Central memory CD4-positive, alpha-beta T cell (primary cell): ENCODE measurements around the gene ADAM29.
"Not testable (repeated sequence)": the region's sequence is repeated elsewhere in the genome, so short reads cannot be mapped to it uniquely, and the experiment has no call there.

Experiments
- DNase-seq: peaks from one replicate; pipeline ENCODE4 v3.0.0; 2022
- total RNA-seq, 3 experiments: gene quantifications; one replicate each; lab custom pipeline; 2026; lab: John Stamatoyannopoulos, UW

Gene ADAM29
- total RNA-seq = 0 reads per million in 3 experiments

DNA sequence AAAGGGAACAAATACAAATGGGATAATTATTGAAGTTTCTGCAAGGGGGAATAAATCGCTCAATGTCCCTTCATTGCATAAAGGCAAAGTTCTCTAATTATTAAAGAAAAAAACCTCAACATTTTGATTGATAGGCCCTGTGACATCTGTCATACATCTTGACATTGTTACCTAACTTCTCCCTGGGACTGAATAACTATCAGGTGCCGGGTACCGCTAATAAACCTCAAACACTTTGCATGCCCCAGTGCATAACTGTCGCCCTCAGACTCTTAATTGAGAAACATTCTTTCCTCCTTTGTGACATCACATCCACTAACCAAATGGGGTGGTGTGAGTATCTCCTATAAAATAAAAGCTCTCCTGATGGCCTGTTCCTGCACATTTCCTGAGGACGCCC is at the start of gene ADAM29:
ADAM29 (plus strand) TSS at position 301 of the 400 bp plus-strand sequence. CDS start 57,168 bp downstream, outside the sequence.
- DNase-seq = no peak

DNA sequence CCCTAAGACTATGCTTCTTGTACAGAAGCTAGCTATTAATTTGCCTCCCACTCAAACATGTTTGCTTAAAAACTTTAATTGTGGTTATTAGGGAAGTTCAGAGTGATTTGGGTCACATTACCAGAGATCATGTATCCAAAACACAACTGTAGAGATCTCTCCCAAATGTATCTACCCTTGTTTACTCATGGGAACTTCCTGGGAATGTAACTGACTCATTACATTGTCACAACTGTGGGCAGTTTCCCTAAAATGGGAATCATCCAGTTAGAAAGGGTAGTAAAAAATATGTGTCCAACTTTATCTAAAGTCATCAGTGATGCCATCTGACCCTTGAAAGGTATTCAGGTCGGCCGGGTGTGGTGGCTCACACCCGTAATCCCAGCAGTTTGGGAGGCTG is 48.8 kb upstream of the ADAM29 start:
- no peak for DNase-seq

- no peak for DNase-seq
Observed at GRCh38 chr4:174870311-174870710, 47.8 kb upstream of the ADAM29 start.

DNA sequence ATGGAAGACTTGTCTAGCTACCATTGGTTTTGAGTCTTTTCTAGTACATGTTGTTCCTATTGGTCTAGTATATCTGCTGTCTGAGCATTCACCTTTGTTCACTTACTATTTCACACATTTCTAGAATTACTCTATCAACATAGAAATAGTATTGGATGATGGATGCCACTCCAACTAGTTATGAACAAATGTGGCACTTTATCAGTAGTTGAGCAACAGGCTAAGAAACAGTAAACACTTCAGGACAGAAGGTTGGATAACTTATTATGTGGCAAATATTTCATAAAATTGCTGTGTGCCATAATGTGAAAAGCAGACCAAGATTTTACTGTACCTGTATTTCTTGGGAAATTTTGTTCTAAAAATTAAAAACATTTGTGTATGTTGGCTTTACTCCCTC is 46.8 kb upstream of the ADAM29 start:
- DNase-seq = no peak

GRCh38 chr4:174873146-174873545 is 45.0 kb upstream of the ADAM29 start:
- not testable (repeated sequence) for DNase-seq

DNA sequence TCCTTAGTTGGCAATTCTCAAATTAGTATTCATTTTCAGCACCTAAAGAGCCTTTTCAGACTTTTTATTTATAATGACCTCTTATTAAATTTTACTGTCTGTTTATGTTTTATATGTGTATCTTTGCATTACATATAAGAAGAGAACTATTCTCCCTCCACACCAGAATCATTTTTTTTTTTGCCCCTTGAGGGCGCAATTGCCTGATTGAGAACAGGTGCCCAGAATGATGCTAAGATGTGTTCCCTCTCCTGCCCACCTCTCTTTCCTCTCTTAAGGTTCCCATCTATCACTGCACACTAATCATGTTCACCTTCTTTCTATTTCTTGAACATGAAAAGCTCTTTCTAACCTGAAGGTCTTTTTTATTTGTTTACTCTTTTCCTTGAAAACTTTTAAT is 44.2 kb upstream of the ADAM29 start:
- no peak for DNase-seq

GRCh38 chr4:174874898-174875297 is 43.3 kb upstream of the ADAM29 start:
- no peak for DNase-seq

- no peak for DNase-seq
Observed at GRCh38 chr4:174880001-174880400, 38.2 kb upstream of the ADAM29 start.

- no peak for DNase-seq
Observed at GRCh38 chr4:174882317-174882992, 35.7 kb upstream of the ADAM29 start.

GRCh38 chr4:174907508-174907907 is 10.7 kb upstream of the ADAM29 start:
- no peak for DNase-seq

DNA sequence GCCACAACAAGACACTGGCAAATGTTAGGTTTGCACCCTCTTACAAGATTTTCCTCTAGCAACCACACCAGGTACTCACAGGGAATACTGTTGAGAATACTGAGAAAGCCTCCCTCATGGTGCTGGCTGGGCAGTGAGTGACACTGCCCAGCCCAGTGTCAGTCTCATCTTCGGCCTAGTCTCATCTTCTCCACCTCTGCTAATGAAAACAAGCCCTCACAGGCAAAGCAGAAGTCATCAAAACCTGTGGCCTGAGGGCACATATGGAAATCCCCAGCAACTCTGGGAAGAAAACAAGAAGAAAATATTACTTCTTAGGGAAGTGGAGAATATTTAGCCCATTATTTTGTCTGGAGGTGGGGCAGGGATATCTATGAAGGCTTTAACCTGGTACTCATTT is 7.9 kb upstream of the ADAM29 start:
- no peak for DNase-seq

DNA sequence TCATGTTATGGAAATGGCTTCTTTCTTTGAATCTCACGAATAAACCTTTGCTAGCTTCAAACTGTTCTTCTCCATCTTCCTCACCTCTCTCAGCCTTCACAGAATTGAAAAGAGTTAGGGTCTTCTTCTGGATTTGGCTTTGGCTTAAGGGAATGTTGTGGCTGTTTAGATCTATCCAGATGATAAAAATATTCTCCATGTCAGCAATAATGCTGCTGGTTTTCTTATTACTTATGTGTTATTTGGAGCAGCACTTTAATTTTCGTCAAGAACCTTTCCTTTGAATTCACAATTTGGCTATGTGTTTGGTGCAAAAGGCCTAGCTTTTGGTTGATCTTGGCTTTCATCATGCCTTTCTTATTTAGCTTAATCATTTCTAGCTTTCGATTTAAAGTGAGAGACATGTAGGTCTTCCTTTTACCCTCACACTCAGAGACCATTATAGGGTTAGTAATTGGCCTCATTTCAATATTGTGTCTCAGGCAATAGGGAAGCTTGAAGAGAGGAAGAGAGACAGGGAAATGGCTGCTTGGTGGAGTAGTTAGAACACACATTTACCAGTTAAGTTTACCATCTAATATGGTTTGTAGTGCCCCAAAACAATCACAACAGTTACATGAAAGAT is 5.1 kb upstream of the ADAM29 start:
- no peak for DNase-seq

DNA sequence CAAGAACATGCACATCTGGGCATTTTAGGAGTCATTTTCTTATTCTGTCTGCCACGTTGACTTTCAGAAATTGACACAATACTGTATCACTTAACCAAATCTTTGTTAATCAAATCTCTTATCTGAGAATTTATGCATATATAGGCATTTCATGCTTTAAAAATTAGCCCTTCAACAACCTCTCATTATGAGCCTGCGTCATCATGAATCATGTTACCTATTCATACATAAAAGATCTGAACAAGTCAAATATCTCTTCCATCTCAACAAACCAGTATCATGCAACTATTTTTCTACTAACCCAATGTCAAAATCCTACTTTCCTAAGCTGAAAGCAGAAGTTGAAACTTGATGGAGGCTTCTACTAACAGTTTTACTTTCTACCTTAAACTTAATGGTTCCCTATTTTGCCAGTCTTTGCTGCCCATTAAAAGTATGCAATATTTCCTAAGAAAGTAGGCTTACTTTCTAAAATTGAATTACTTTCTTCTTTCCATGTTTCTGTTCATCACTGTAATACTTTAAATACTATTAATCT is 1.8 kb downstream of the ADAM29 start:
- DNase-seq = no peak

- no peak for DNase-seq
Observed at GRCh38 chr4:174926958-174927357, 8.8 kb downstream of the ADAM29 start.

GRCh38 chr4:174928174-174928573 is 10.0 kb downstream of the ADAM29 start:
- DNase-seq = no peak

GRCh38 chr4:174928575-174929253 is 10.6 kb downstream of the ADAM29 start:
- DNase-seq = no peak

DNA sequence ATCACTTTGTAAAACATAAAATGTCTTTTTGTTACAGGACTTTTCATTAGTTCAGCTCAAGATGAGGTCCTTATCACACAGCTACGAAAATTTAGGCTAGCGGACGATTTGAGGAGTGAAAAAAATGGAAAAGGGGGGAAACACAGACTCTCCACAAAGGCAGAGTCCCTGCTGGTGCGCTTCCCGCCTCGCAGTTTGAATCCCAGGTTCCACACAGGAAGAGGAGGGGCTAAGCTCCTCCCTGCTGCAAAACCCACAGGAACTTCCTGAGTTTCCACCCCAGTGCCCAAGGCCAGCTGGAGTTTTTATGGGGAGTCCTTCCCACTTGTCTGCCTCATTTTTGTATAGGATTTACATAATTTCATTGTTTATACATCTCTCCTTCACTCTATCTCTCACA is 11.2 kb downstream of the ADAM29 start:
- DNase-seq = no peak

GRCh38 chr4:174930895-174931294 is 12.7 kb downstream of the ADAM29 start:
- no peak for DNase-seq

GRCh38 chr4:174933083-174933482 is 14.9 kb downstream of the ADAM29 start:
- DNase-seq = no peak

DNA sequence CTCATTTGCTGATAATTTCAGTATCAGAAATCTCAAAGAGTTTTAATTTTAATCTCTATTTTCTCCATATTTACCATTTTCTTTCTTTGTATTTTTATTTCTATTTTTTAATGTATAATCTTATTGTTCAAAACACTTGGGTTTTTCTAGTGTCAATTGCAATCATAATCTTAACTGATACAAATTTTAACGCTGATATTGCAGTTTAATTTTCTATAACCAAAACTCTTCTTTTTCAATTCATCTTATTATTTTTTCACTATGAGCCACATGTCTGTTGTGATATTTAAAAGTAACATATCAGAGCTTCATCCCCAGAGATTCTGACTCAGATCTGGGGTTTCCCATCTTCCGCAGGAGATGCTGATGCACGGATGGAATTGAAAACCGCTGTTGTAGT is 16.2 kb downstream of the ADAM29 start:
- no peak for DNase-seq

DNA sequence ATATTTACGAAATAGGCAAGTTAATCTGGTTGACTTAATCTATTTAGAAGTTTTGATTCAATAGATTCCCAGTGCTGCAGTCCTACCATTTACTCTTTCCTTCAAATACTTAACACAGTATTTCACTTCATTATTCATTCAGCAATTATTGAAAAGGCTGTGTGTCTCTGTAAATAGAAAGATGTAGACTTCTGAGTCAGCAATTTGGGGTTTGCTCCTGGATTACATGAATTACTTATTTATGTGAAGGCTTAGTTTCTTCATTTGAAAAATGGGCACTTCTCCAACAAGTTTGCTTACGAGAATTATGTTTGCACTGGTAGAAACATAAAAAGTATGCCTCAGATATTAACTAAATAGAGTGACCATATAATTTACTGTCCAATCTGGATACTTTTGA is 17.4 kb downstream of the ADAM29 start:
- DNase-seq = no peak

GRCh38 chr4:174940002-174940401 is 21.8 kb downstream of the ADAM29 start:
- no peak for DNase-seq

DNA sequence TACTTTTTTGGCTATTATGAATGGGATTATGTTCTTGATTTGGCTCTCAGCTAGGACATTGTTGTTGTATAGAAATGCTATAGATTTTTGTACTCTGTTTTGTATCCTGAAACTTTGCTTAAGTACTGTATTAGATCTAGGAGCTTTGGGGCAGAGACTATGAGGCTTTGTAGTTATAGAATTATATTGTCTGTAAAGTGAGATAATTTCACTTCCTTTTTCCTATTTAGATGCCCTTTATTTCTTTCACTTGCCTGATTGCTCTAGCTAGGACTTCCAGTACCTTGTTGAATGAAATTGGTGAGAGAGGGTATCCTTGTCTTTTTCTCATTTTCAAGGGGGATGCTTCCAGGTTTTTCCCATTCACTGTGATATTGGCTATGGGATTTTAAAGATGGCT is 28.1 kb downstream of the ADAM29 start:
- no peak for DNase-seq

GRCh38 chr4:174948826-174949225 is 30.7 kb downstream of the ADAM29 start:
- DNase-seq = no peak
